ENCODE data around the gene OR52B6. TPM values are rescaled to one million over a fixed set of nuclear protein-coding genes. Genes with fewer than 3 reads are reported as not detected.
"Not testable (repeated sequence)": the region's sequence is repeated elsewhere in the genome, so short reads cannot be mapped to it uniquely, and the experiment has no call there.

Gene OR52B6
- polyA plus RNA-seq, 12 donors = 0.17 TPM; not detected in 11

- DNase-seq = no peak
Observed at GRCh38 chr11:5593146-5593545, 12.5 kb downstream of the OR52B6 start.

GRCh38 chr11:5596607-5597201 lies 16.0 kb downstream of the OR52B6 start, which contains the start of gene TRIM6:
TRIM6 (plus strand) TSS chr11:5596637; CDS start chr11:5596898, 261 bp downstream.
- peak; percentile 43 for DNase-seq

- DNase-seq = no peak
Observed at GRCh38 chr11:5597953-5598352, 17.3 kb downstream of the OR52B6 start.

- DNase-seq = peak; percentile 54
Observed at GRCh38 chr11:5600374-5600851, 19.7 kb downstream of the OR52B6 start.

GRCh38 chr11:5602791-5603190 lies 22.1 kb downstream of the OR52B6 start:
- DNase-seq = not testable (repeated sequence)

GRCh38 chr11:5603326-5603725 lies 22.6 kb downstream of the OR52B6 start:
- DNase-seq = no peak

- no peak for DNase-seq
Observed at GRCh38 chr11:5604896-5605295, 24.2 kb downstream of the OR52B6 start.

GRCh38 chr11:5605849-5606248 lies 25.2 kb downstream of the OR52B6 start:
- no peak for DNase-seq

- no peak for DNase-seq
Observed at GRCh38 chr11:5608808-5609207, 28.1 kb downstream of the OR52B6 start.

GRCh38 chr11:5610446-5610845 lies 29.8 kb downstream of the OR52B6 start:
- no peak for DNase-seq

GRCh38 chr11:5611627-5612026 lies 30.9 kb downstream of the OR52B6 start:
- no peak for DNase-seq

- no peak for DNase-seq
Observed at GRCh38 chr11:5618807-5619206, 38.1 kb downstream of the OR52B6 start.

GRCh38 chr11:5620651-5621521 lies 40.2 kb downstream of the OR52B6 start:
- DNase-seq = no peak

GRCh38 chr11:5621580-5621979 lies 40.9 kb downstream of the OR52B6 start:
- no peak for DNase-seq

GRCh38 chr11:5622802-5623201 lies 42.1 kb downstream of the OR52B6 start:
- no peak for DNase-seq

- DNase-seq = peak; percentile 80
Observed at GRCh38 chr11:5624489-5625279, 44.0 kb downstream of the OR52B6 start, which contains the start of gene TRIM34. TRIM34 (plus strand) TSS chr11:5625001; CDS start chr11:5632332, 7,331 bp downstream.

GRCh38 chr11:5625281-5625680 lies 44.6 kb downstream of the OR52B6 start:
- DNase-seq = no peak

GRCh38 chr11:5626196-5626595 lies 45.5 kb downstream of the OR52B6 start:
- no peak for DNase-seq

- no peak for DNase-seq
Observed at GRCh38 chr11:5631417-5631816, 50.7 kb downstream of the OR52B6 start.

Measured in muscle of arm (tissue), 12 donors.